RWPE1 (cell line): ENCODE measurements around the gene NEK9.

ENCODE experiments used
- CTCF ChIA-PET: fragments of 350-600 bp; sonication (Branson Sonifier 250); formaldehyde crosslinking; extraction: SDS; loops from one replicate; lab custom pipeline; 2021; lab: Yijun Ruan, JAX
- POLR2A ChIA-PET: fragments of 400-600 bp; formaldehyde crosslinking; extraction: SDS; loops from one replicate; lab custom pipeline; 2020; ENCODE audit warnings: antibody characterized with exemption; ENCODE audit not compliant: low non-redundant PET; lab: Yijun Ruan, JAX
- DNase-seq: peaks from one replicate; pipeline ENCODE4 v3.0.0; 2012; ENCODE audit warnings: low spot score
- H3K27ac ChIP-seq: fragments of 450-650 bp; 2 replicates; pipeline ENCODE4 v1.5.1; 2017
- CTCF ChIP-seq: fragments of 450-650 bp; conservative IDR thresholded peaks from 2 replicates; pipeline ENCODE4 v1.5.1; 2017; ENCODE audit warnings: low read depth, mild to moderate bottlenecking

NEK9 gene

DNA sequence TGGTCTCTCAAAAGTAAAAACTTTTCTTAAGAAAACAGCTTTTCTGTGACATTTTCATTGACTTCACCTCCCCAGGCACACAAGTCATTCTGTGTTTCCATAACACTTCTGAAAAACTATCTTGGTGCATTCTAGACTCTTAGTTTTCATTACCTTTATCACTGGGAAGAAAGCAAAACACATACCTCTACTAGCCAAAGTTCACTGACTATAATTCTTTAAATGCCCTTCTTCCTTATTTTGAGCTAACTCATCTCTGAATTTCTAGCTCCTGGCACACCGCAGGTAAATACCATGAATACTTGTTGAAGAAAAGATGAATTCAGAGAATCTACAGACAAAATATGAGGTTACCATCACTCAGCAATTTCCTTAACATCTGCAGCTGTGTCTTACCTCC is 96.7 kb downstream of the NEK9 start:
- no peak overlapping the region for H3K27ac ChIP-seq
- DNase-seq, result no peak
- ChIA-PET CTCF (interaction anchor here (0.6 to 1.0 kb wide), 2 partner anchors 85 to 96 kb away, joined by 3 read pairs; no protein-coding TSS in a partner anchor), POLR2A (no interaction called here)
- TF ChIP-seq CTCF, result no peak
